ENCODE data around the gene MLLT3.

DNA sequence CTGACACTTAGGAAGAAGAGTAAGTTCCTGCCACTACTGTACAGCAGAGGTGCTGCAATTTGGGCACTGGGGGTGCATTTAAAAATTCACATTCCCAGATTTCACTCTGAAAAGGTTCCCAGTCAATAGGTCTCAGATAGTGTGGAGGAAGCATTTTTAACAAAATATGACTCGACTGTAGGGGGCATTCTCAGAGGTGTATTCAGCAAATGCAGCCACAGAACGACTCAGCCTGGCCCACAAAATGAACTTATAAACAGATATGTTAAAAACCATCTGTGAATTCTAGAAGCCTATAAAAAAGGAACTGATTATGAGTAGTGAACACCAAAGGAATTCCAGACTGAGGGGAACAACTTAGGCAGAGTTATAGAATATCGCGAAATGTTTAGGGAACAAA, 31.1 kb downstream of the MLLT3 start:
- TF ChIP-seq, protein P1, sequence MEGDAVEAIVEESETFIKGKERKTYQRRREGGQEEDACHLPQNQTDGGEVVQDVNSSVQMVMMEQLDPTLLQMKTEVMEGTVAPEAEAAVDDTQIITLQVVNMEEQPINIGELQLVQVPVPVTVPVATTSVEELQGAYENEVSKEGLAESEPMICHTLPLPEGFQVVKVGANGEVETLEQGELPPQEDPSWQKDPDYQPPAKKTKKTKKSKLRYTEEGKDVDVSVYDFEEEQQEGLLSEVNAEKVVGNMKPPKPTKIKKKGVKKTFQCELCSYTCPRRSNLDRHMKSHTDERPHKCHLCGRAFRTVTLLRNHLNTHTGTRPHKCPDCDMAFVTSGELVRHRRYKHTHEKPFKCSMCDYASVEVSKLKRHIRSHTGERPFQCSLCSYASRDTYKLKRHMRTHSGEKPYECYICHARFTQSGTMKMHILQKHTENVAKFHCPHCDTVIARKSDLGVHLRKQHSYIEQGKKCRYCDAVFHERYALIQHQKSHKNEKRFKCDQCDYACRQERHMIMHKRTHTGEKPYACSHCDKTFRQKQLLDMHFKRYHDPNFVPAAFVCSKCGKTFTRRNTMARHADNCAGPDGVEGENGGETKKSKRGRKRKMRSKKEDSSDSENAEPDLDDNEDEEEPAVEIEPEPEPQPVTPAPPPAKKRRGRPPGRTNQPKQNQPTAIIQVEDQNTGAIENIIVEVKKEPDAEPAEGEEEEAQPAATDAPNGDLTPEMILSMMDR (IDR thresholded peaks at IDR 0.05): no peak
- no peak for TF ChIP-seq EZH2phosphoT487 (IDR thresholded peaks at IDR 0.05)
- no peak for TF ChIP-seq EZH2 (IDR thresholded peaks at IDR 0.05)
